ENCODE measurements around the gene SVEP1.

- TF ChIP-seq, protein P1, sequence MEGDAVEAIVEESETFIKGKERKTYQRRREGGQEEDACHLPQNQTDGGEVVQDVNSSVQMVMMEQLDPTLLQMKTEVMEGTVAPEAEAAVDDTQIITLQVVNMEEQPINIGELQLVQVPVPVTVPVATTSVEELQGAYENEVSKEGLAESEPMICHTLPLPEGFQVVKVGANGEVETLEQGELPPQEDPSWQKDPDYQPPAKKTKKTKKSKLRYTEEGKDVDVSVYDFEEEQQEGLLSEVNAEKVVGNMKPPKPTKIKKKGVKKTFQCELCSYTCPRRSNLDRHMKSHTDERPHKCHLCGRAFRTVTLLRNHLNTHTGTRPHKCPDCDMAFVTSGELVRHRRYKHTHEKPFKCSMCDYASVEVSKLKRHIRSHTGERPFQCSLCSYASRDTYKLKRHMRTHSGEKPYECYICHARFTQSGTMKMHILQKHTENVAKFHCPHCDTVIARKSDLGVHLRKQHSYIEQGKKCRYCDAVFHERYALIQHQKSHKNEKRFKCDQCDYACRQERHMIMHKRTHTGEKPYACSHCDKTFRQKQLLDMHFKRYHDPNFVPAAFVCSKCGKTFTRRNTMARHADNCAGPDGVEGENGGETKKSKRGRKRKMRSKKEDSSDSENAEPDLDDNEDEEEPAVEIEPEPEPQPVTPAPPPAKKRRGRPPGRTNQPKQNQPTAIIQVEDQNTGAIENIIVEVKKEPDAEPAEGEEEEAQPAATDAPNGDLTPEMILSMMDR (conservative IDR thresholded peaks at IDR 0.05; ENCODE audit: low read depth, low read length), result no peak
- no peak for TF ChIP-seq EZH2 (IDR thresholded peaks at IDR 0.05; ENCODE audit: borderline replicate concordance, low read depth, low read length, poor library complexity, severe bottlenecking)
These were observed 258.7 kb downstream of the SVEP1 start for GRCh38 chr9:110320651-110321445.

All from A673 (cell line).